Heart left ventricle (tissue), 16 donors: ENCODE results near the gene TSPAN13. TPM values are rescaled to one million over a fixed set of nuclear protein-coding genes. Genes with fewer than 3 reads are reported as not detected.

ENCODE experiments used
- ATAC-seq, 4 donors: fragments of 200-7000 bp; cut with Tn5 transposase; one replicate each; pipeline ENCODE4 v1.9.1; 2020 to 2022; ENCODE audit warnings: moderate library complexity in 4 of 4, mild to moderate bottlenecking in 3 of 4, moderate number of reproducible peaks in 1 of 4
- DNase-seq, 5 donors: peaks; one replicate each; pipeline ENCODE4 v3.0.0-alpha.2; 2020
- H3K27ac ChIP-seq, 12 donors: fragments of 200-600 bp; sonication (generic) in 4 of 12; one replicate each; pipeline versions ENCODE4 v1.5.0 to v1.8.0; 2016 to 2022; ENCODE audit warnings: mild to moderate bottlenecking in 2 of 12
- H3K27me3 ChIP-seq, 9 donors: fragments of 200-600 bp; sonication (generic) in 2 of 9; one replicate each; pipeline versions ENCODE4 v1.5.1 to v1.8.0; 2016 to 2022; ENCODE audit warnings: mild to moderate bottlenecking in 3 of 9
- H3K36me3 ChIP-seq, 9 donors: fragments of 200-600 bp; sonication (generic) in 2 of 9; one replicate each; pipeline versions ENCODE4 v1.5.0 to v1.8.0; 2018 to 2022; ENCODE audit warnings: mild to moderate bottlenecking in 2 of 9
- H3K4me1 ChIP-seq, 12 donors: fragments of 200-600 bp; sonication (generic) in 4 of 12; one replicate each; pipeline versions ENCODE4 v1.5.0 to v1.8.0; 2016 to 2022; ENCODE audit warnings: mild to moderate bottlenecking in 3 of 12
- H3K4me3 ChIP-seq, 12 donors: fragments of 200-600 bp; sonication (generic) in 4 of 12; one replicate each; pipeline versions ENCODE4 v1.5.0 to v1.8.0; 2017 to 2022; ENCODE audit warnings: mild to moderate bottlenecking in 9 of 12, moderate library complexity in 4 of 12
- H3K9me3 ChIP-seq, 12 donors: fragments of 200-600 bp; sonication (generic) in 4 of 12; one replicate each; pipeline versions ENCODE4 v1.5.0 to v1.8.0; 2016 to 2022; ENCODE audit warnings: mild to moderate bottlenecking in 1 of 12
- POLR2A ChIP-seq, 2 donors: fragments of 450-650 bp; IDR thresholded peaks; one replicate each; pipeline ENCODE4 v1.6.1; 2017; ENCODE audit warnings: antibody characterized with exemption in 2 of 2, mild to moderate bottlenecking in 2 of 2, moderate library complexity in 2 of 2
- WGBS, 4 donors: extraction: QIAGEN DNeasy Blood & Tissue Kit in 2 of 4; methylation state at CpG; one replicate each; pipeline versions ENCODE4 v1.1.5 to v1.1.7; 2013 to 2018; 5-methylcytosine and 5-hydroxymethylcytosine counted together
- intact Hi-C, 10 donors: fragments of 100-400 bp; cut with DNase I; formaldehyde crosslinking; loops; one replicate each; pipeline versions ENCODE4 v1.11.1 to v1.14.2; 2022
- polyA plus RNA-seq, 2 donors: library from polyadenylated mRNA; stranded (reverse); fragments of 200-250 nt; gene quantifications; one replicate each; pipeline ENCODE4 v1.2.3, GENCODE V29; 2013
- total RNA-seq, 9 donors: library from RNA; depleted of rRNA in 2 of 9; stranded (reverse); fragments of >200 nt in 2 of 9; fragmentation: NEBNext Ultra II Directional in 3 of 9; extraction: Animal tissue kit (Norgen Biotek cat#: 25700) in 3 of 9; gene quantifications; one replicate each; pipeline versions ENCODE4 v1.1.0 to v1.2.4, GENCODE V29; 2016 to 2023
- TF ChIP-seq, protein P1 (sequence below), 12 donors: fragments of 200-600 bp; sonication (generic) in 4 of 12; IDR thresholded peaks; one replicate each; pipeline versions ENCODE4 v1.5.0 to v1.8.0; 2018 to 2022; ENCODE audit warnings: antibody characterized with exemption in 12 of 12, mild to moderate bottlenecking in 5 of 12
- donor health status: ischemic (EF 13 %, LVEDD 7.1; RV severe dilation, severe dysfunction).
- donor health status: healthy with polysubstance abuse.
- donor health status: DM: no; HTN: yes; CAD: no.
- donor health status: DM: no; HTN: no; CAD: no.
- donor health status: ischemic (EF 25% LVEDD 6.9; RV normal size, moderate dysfunction).
- donor health status: ischemic (EF 25% LVEDD 5.7; RV mildly dilated, moderate dysfunction).
- donor health status: healthy.
- donor health status: DM: yes; HTN: yes; CAD: no.
- donor health status: ischemic (EF 35%, LVEDD 5.7; RV mildly dilated, moderate dysfunction).
- donor health status: nonischemic (EF 11% LVEDD 7.7; RV severe dilation, severe dysfunction).
- donor health status: DM: yes; HTN: yes; CAD: no.
- donor health status: PGD.
- donor health status: ischemic (EF 29% LVEDD 5.4; RV normal size, mild dysfunction).
- donor health status: nonischemic (EF 23%, LVEDD 6.1; RV moderate dilation, normal function).

The TSPAN13 gene
- total and polyA plus RNA-seq, 11 donors = 7.4 to 39.5 (median 14.8) TPM

DNA sequence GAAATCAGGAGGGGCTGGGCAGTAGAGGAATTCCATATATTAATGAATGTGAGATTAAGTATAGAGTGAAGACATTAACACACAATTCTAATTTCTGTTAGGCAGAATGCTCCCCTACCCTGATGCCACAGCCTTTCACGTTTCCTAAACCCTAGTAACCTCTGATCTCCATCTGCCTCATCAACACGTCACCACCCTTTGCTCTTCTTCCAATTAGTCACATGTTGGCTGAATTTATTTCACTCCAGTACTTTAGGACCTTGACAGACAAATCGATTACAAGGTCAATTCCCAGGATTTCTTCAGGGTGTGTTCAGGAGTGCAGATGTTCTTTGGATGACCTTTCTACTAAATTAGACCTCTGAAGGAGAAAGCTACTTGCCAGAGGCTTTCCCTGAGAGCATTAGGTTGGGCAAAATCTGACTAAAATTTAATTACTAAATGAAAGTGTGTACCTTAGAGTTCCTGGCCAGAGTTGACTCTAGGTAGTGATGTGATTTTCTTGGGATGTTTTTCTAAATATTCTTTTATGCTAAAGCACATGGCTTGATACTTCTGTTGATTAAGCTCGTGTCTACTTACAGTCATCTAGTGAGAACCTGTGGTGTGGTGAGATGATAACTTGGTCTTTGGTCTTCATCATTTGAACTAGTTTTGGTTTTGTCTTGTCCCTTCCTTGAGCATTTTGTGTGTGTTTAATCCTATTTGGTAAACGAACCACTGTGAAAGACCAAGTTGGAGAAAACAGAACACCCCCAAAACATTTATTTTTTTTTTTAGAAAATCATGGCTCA lies 38.5 kb downstream of the TSPAN13 start:
- WGBS, 4 donors = 70 to 81% (median 74%) methylated on average over 5 of the region's 5 CpGs
- Histone ChIP-seq H3K36me3 (no peaks in the 10 kb centered on the region), H3K27me3 (no peaks in the 10 kb centered on the region), H3K27ac (no peak overlapping the region), H3K9me3 (no peaks in the 10 kb centered on the region), H3K4me3 (no peak overlapping the region), H3K4me1 (no peaks in the 10 kb centered on the region)
- ATAC-seq (no peak), DNase-seq (no peak)
- TF ChIP-seq POLR2A (IDR thresholded peaks at IDR 0.05) = no peak
- intact Hi-C loops = no loop called here

DNA sequence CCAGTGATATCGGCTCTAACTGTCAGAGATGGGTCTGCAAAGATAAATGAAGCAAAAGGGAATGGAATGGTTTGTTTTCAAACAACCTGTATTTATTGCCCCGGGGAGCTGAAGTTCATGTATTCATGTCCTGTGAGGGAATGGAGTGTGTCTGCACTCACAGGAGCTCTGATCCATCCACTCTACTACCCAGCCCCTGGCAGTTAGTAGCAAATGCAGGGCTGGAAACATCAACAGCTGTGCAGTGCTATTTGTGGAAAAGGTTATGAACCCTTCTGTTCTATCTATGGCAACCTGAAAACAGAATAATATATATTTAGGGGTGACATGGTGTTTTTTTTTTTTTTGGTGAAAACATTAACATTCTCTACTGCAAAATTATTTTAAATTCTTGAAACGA lies 41.4 kb downstream of the TSPAN13 start:
- TF ChIP-seq, protein P1, sequence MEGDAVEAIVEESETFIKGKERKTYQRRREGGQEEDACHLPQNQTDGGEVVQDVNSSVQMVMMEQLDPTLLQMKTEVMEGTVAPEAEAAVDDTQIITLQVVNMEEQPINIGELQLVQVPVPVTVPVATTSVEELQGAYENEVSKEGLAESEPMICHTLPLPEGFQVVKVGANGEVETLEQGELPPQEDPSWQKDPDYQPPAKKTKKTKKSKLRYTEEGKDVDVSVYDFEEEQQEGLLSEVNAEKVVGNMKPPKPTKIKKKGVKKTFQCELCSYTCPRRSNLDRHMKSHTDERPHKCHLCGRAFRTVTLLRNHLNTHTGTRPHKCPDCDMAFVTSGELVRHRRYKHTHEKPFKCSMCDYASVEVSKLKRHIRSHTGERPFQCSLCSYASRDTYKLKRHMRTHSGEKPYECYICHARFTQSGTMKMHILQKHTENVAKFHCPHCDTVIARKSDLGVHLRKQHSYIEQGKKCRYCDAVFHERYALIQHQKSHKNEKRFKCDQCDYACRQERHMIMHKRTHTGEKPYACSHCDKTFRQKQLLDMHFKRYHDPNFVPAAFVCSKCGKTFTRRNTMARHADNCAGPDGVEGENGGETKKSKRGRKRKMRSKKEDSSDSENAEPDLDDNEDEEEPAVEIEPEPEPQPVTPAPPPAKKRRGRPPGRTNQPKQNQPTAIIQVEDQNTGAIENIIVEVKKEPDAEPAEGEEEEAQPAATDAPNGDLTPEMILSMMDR (IDR thresholded peaks at IDR 0.05) = no peak
- TF ChIP-seq POLR2A (IDR thresholded peaks at IDR 0.05) = no peak
- DNase-seq = no peak
- Histone ChIP-seq H3K36me3 (no peaks in the 10 kb centered on the region), H3K9me3 (no peaks in the 10 kb centered on the region), H3K4me3 (no peak overlapping the region), H3K4me1 (no peaks in the 10 kb centered on the region), H3K27me3 (no peaks in the 10 kb centered on the region), H3K27ac (no peak overlapping the region)
- intact Hi-C loops = no loop called here
- no peak for ATAC-seq
- 77 to 88% (median 82%) methylated on average over 3 of the region's 3 CpGs for WGBS, 4 donors

DNA sequence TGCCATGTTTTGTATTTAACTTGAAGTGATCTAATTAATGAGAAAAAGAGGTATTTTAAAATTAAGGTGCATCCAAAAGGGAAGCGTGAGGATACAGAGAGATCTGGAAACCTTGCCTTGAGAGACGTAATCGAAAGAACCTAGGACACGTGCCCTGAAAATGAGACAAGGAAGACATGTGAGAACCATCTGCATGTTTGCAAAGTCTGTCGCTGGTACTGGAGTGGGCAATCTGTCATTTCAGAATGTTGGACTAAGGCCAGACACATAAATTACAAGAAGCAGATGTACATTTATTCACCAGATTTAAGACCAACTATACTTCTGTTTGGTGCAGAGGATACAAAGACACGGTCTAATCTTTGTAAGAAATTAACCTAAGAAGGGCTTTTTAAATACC lies 42.1 kb downstream of the TSPAN13 start:
- no peak for TF ChIP-seq POLR2A (IDR thresholded peaks at IDR 0.05)
- TF ChIP-seq, protein P1 (IDR thresholded peaks at IDR 0.05) = no peak
- DNase-seq (no peak), ATAC-seq (no peak)
- H3K27ac ChIP-seq = no peak overlapping the region
- intact Hi-C loops = no loop called here
- H3K4me3 ChIP-seq = no peak overlapping the region
- H3K4me1 ChIP-seq = no peaks in the 10 kb centered on the region
- 35 to 49% (median 44%) methylated on average over 6 of the region's 6 CpGs for WGBS, 4 donors
- no peaks in the 10 kb centered on the region for H3K27me3 ChIP-seq
- H3K36me3 ChIP-seq = no peaks in the 10 kb centered on the region
- H3K9me3 ChIP-seq = no peaks in the 10 kb centered on the region

DNA sequence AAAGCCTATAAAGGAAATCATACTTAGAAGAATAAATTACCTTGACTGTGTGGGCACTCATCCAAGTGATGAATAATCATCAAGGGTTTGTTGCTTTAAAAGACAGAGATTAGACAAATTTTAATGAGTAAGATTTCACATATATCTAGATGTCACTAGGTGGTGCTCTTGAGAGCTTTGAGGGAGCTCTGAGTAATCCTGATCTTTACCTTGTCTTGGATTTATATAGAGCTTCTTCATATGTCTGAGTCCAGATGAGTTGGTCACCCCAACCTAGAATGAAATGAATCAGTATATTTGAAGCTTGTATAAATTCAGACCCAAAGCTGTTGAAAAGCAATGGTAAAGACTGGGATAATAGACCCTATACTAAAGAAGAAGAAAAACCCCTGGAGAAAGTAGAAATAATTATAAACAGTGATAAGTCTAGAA lies 47.6 kb downstream of the TSPAN13 start:
- no peak overlapping the region for H3K4me3 ChIP-seq
- DNase-seq = no peak
- H3K27me3 ChIP-seq = no peaks in the 10 kb centered on the region
- intact Hi-C loops = loop anchor here in 6 of 10 donors (2.0 to 10.0 kb wide), 4 partner anchors 114 to 118 kb away; no protein-coding TSS in a partner anchor
- H3K4me1 ChIP-seq = no peaks in the 10 kb centered on the region
- no peak for ATAC-seq
- no peak for TF ChIP-seq POLR2A (IDR thresholded peaks at IDR 0.05)
- TF ChIP-seq, protein P1 (IDR thresholded peaks at IDR 0.05) = peak; percentile 16 to 57 (median 43)
- no peaks in the 10 kb centered on the region for H3K9me3 ChIP-seq
- H3K27ac ChIP-seq = no peak overlapping the region
- H3K36me3 ChIP-seq = no peaks in the 10 kb centered on the region
